ENCODE results near the gene FBXL13. TPM values are rescaled to one million over a fixed set of nuclear protein-coding genes. Genes with fewer than 3 reads are reported as not detected.

FBXL13 gene
- polyA plus RNA-seq, 1 donor from 2014 or later = 0.57 TPM

DNA sequence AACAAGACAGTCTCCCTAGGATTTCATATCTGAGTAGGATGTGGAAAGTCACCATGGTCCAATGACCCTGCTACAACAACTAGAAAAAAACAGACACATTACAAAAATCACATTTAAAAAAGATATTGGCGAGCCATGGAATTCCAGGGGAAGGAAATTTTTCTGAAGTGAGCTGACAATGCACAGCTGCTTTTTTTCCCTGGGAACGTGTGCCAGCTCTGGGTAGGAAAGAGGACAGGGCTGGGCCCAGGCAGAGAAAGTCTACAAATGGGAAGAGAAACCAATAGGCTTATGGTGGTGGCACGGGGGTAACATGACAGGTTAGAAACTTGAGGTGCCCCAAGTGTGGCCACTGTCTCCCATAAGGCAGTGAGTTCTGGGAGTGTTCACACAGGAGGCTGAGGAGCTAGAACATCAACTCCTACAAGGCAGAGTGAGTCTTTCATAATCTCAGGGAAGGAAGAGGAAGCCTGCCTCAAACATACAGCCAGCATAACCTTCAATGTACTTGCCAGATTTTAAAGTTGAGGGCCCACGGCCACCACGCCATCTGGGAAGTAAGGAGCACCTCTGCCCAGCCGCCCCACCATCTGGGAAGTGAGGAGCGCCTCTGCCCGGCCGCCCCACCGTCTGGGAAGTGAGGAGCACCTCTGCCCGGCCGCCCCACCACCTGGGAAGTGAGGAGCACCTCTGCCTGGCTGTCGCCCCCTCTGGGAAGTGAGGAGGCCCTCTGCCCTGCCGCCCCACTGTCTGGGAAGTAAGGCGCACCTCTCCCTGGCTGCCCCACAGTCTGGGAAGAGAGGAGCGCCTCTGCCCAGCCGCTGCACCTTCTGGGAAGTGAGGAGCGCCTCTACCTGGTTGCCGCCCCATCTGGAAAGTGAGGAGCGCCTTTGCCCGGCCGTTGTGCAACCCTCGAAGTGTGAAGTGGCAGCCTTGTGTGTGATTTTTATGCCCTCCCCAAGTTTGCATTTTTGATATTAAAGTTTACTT, 5.9 kb downstream of the FBXL13 start:
- no peaks in the 10 kb centered on the region for H4K20me1 ChIP-seq (ENCODE audit: insufficient read depth)
- H3K79me2 ChIP-seq (replicated peaks; ENCODE audit: insufficient read depth, low read length) = no peaks in the 10 kb centered on the region
- no peak overlapping the region for H3K27ac ChIP-seq (ENCODE audit: low read length)
- H3K4me2 ChIP-seq (ENCODE audit: low read length) = no peak overlapping the region
- H3F3A ChIP-seq (ENCODE audit: insufficient read depth, low read length, poor library complexity, severe bottlenecking) = no peaks in the 10 kb centered on the region
- no peak overlapping the region for H3K4me3 ChIP-seq (ENCODE audit: low read length)
- no peaks in the 10 kb centered on the region for H3K9me3 ChIP-seq (ENCODE audit: low read length)
- TF ChIP-seq CTCF (IDR thresholded peaks at IDR 0.05; ENCODE audit: poor library complexity, severe bottlenecking) = no peak
- no peak for TF ChIP-seq MXI1 (conservative IDR thresholded peaks at IDR 0.05; ENCODE audit: poor library complexity, severe bottlenecking)
- TF ChIP-seq EZH2 (IDR thresholded peaks at IDR 0.05; ENCODE audit: borderline replicate concordance, insufficient read depth, low read length, poor library complexity, severe bottlenecking) = no peak
- TF ChIP-seq SMC3 (conservative IDR thresholded peaks at IDR 0.05; ENCODE audit: poor library complexity) = no peak
- no peak for TF ChIP-seq POLR2AphosphoS5 (IDR thresholded peaks at IDR 0.05)
- TF ChIP-seq EP300 (conservative IDR thresholded peaks at IDR 0.05; ENCODE audit: poor library complexity, severe bottlenecking) = no peak
- TF ChIP-seq RAD21 (conservative IDR thresholded peaks at IDR 0.05) = no peak
- no peak for TF ChIP-seq TAF1 (IDR thresholded peaks at IDR 0.05; ENCODE audit: low read depth)
- TF ChIP-seq, protein P1, sequence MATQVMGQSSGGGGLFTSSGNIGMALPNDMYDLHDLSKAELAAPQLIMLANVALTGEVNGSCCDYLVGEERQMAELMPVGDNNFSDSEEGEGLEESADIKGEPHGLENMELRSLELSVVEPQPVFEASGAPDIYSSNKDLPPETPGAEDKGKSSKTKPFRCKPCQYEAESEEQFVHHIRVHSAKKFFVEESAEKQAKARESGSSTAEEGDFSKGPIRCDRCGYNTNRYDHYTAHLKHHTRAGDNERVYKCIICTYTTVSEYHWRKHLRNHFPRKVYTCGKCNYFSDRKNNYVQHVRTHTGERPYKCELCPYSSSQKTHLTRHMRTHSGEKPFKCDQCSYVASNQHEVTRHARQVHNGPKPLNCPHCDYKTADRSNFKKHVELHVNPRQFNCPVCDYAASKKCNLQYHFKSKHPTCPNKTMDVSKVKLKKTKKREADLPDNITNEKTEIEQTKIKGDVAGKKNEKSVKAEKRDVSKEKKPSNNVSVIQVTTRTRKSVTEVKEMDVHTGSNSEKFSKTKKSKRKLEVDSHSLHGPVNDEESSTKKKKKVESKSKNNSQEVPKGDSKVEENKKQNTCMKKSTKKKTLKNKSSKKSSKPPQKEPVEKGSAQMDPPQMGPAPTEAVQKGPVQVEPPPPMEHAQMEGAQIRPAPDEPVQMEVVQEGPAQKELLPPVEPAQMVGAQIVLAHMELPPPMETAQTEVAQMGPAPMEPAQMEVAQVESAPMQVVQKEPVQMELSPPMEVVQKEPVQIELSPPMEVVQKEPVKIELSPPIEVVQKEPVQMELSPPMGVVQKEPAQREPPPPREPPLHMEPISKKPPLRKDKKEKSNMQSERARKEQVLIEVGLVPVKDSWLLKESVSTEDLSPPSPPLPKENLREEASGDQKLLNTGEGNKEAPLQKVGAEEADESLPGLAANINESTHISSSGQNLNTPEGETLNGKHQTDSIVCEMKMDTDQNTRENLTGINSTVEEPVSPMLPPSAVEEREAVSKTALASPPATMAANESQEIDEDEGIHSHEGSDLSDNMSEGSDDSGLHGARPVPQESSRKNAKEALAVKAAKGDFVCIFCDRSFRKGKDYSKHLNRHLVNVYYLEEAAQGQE (IDR thresholded peaks at IDR 0.05; ENCODE audit: borderline replicate concordance) = no peak
- H3K9ac ChIP-seq (ENCODE audit: low read length) = no peak overlapping the region
- H3K9me2 ChIP-seq (ENCODE audit: insufficient read depth, low read length) = no peaks in the 10 kb centered on the region
- no peak overlapping the region for H2AFZ ChIP-seq (ENCODE audit: low read depth, low read length)
- H3K27me3 ChIP-seq (ENCODE audit: insufficient read depth, low read depth, low read length) = no peaks in the 10 kb centered on the region
- no peaks in the 10 kb centered on the region for H3K36me3 ChIP-seq (ENCODE audit: insufficient read depth, low read length)

DNA sequence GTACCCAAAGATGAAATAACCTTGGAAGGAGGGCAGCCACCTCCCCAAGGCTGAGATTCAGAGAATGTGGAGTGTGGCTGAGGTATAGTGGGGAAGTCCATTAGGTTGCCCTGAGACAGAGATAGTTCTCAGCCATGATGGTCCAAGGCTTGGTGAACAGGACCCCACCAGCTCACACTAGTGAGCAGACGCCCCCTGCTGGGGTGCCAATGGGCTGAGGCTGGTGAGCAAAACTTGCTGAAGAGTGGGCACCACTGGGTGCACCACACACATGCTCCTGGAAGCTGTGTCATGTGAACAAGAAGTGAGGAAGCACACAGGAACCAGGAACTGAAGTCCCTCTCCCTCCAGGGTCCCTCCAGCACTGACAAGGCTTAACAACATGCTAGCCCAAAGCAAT, 8.9 kb downstream of the FBXL13 start:
- H4K20me1 ChIP-seq (ENCODE audit: insufficient read depth) = no peaks in the 10 kb centered on the region
- no peak for TF ChIP-seq EP300 (conservative IDR thresholded peaks at IDR 0.05; ENCODE audit: poor library complexity, severe bottlenecking)
- no peak for TF ChIP-seq EZH2 (IDR thresholded peaks at IDR 0.05; ENCODE audit: borderline replicate concordance, insufficient read depth, low read length, poor library complexity, severe bottlenecking)
- TF ChIP-seq, protein P1 (IDR thresholded peaks at IDR 0.05; ENCODE audit: borderline replicate concordance) = no peak
- TF ChIP-seq TAF1 (IDR thresholded peaks at IDR 0.05; ENCODE audit: low read depth) = no peak
- TF ChIP-seq RAD21 (conservative IDR thresholded peaks at IDR 0.05) = no peak
- no peak for TF ChIP-seq POLR2AphosphoS5 (IDR thresholded peaks at IDR 0.05)
- TF ChIP-seq SMC3 (conservative IDR thresholded peaks at IDR 0.05; ENCODE audit: poor library complexity) = no peak
- TF ChIP-seq MXI1 (conservative IDR thresholded peaks at IDR 0.05; ENCODE audit: poor library complexity, severe bottlenecking) = no peak
- no peak for TF ChIP-seq CTCF (IDR thresholded peaks at IDR 0.05; ENCODE audit: poor library complexity, severe bottlenecking)
- H3K79me2 ChIP-seq (replicated peaks; ENCODE audit: insufficient read depth, low read length) = no peaks in the 10 kb centered on the region
- H3K9me2 ChIP-seq (ENCODE audit: insufficient read depth, low read length) = no peaks in the 10 kb centered on the region
- H3F3A ChIP-seq (ENCODE audit: insufficient read depth, low read length, poor library complexity, severe bottlenecking) = no peaks in the 10 kb centered on the region
- no peaks in the 10 kb centered on the region for H3K36me3 ChIP-seq (ENCODE audit: insufficient read depth, low read length)
- no peaks in the 10 kb centered on the region for H3K9me3 ChIP-seq (ENCODE audit: low read length)
- no peak overlapping the region for H3K4me3 ChIP-seq (ENCODE audit: low read length)
- no peaks in the 10 kb centered on the region for H3K27me3 ChIP-seq (ENCODE audit: insufficient read depth, low read depth, low read length)
- H3K27ac ChIP-seq (ENCODE audit: low read length) = no peak overlapping the region
- H3K9ac ChIP-seq (ENCODE audit: low read length) = no peak overlapping the region
- H2AFZ ChIP-seq (ENCODE audit: low read depth, low read length) = no peak overlapping the region
- H3K4me2 ChIP-seq (ENCODE audit: low read length) = no peak overlapping the region

Data from neural cell (in vitro differentiated cells).